ENCODE results near the gene ENTHD1.
A peak's percentile ranks its signal among the peaks of the same experiment; 100 is the strongest.

Gene ENTHD1

GRCh38 chr22:39925909-39926679, 32.5 kb upstream of the ENTHD1 start:
- peak; percentile 74 for DNase-seq
- H3K36me3 ChIP-seq (ENCODE audit: insufficient read depth, low read length): peaks cover 7% of the 10 kb centered on the region; the same call in 1 of the 2 replicates
- no peaks in the 10 kb centered on the region for H4K20me1 ChIP-seq (ENCODE audit: insufficient read depth, low read length)
- H3K27ac ChIP-seq (ENCODE audit: low read length): peak overlapping the region; percentile 91
- peak overlapping the region; percentile 77 for H3K9ac ChIP-seq (ENCODE audit: low read depth, low read length)
- peak; percentile 62 for ATAC-seq (ENCODE audit: insufficient read depth, low read depth)
- peaks cover 96% of the 10 kb centered on the region for H3K4me1 ChIP-seq (ENCODE audit: insufficient read depth, low read length)
- H3K4me2 ChIP-seq (ENCODE audit: insufficient read depth, low read length): peak overlapping the region; percentile 84
- no peaks in the 10 kb centered on the region for H3K27me3 ChIP-seq (ENCODE audit: insufficient read depth, low read length, poor library complexity)
- peak overlapping the region; percentile 37 to 69; a peak in 3 of 4 replicates for H3K4me3 ChIP-seq (ENCODE audit: low read depth in 1 of 2, low read length in 2 of 2)
- H3K79me2 ChIP-seq (ENCODE audit: insufficient read depth, low read length): peaks cover 96% of the 10 kb centered on the region
- no peaks in the 10 kb centered on the region for H3K9me3 ChIP-seq (ENCODE audit: insufficient read depth, low read length, severe bottlenecking)
- peak overlapping the region; percentile 49 for H2AFZ ChIP-seq (ENCODE audit: low read depth, low read length)
- no peak for TF ChIP-seq CTCF (IDR thresholded peaks at IDR 0.05; ENCODE audit: borderline replicate concordance, extremely low read depth, low read length, poor library complexity, severe bottlenecking)
- no peak for TF ChIP-seq EZH2 (IDR thresholded peaks at IDR 0.05; ENCODE audit: borderline replicate concordance, low read depth, low read length, severe bottlenecking)

- TF ChIP-seq EZH2 (IDR thresholded peaks at IDR 0.05; ENCODE audit: borderline replicate concordance, low read depth, low read length, severe bottlenecking) (no peak), CTCF (IDR thresholded peaks at IDR 0.05; ENCODE audit: borderline replicate concordance, extremely low read depth, low read length, poor library complexity, severe bottlenecking) (no peak)
Measured at GRCh38 chr22:39925273-39925672, 31.7 kb upstream of the ENTHD1 start.

GRCh38 chr22:39924286-39924685, 30.7 kb upstream of the ENTHD1 start:
- Histone ChIP-seq H3K36me3 (ENCODE audit: insufficient read depth, low read length) (0 out of 2 replicates have a peak, but pooled peaks cover 3% of the 10 kb centered on the region), H3K4me3 (ENCODE audit: low read depth in 1 of 2, low read length in 2 of 2) (no peak overlapping the region), H3K27me3 (ENCODE audit: insufficient read depth, low read length, poor library complexity) (no peaks in the 10 kb centered on the region), H3K9ac (ENCODE audit: low read depth, low read length) (no peak overlapping the region), H3K4me1 (ENCODE audit: insufficient read depth, low read length) (peaks cover 89% of the 10 kb centered on the region), H3K9me3 (ENCODE audit: insufficient read depth, low read length, severe bottlenecking) (no peaks in the 10 kb centered on the region), H2AFZ (ENCODE audit: low read depth, low read length) (no peak overlapping the region), H3K79me2 (ENCODE audit: insufficient read depth, low read length) (peaks cover 96% of the 10 kb centered on the region), H4K20me1 (ENCODE audit: insufficient read depth, low read length) (no peaks in the 10 kb centered on the region), H3K27ac (ENCODE audit: low read length) (peak overlapping the region; percentile 91; the same call in 1 of the 2 replicates), H3K4me2 (ENCODE audit: insufficient read depth, low read length) (0 out of 2 replicates have a peak overlapping the region, but pooled peaks have one; percentile 84)
- DNase-seq (no peak), ATAC-seq (ENCODE audit: insufficient read depth, low read depth) (no peak)
- TF ChIP-seq EZH2 (IDR thresholded peaks at IDR 0.05; ENCODE audit: borderline replicate concordance, low read depth, low read length, severe bottlenecking) (no peak), CTCF (IDR thresholded peaks at IDR 0.05; ENCODE audit: borderline replicate concordance, extremely low read depth, low read length, poor library complexity, severe bottlenecking) (no peak)

More at GRCh38 chr22:39925273-39925672, 31.7 kb upstream of the ENTHD1 start:
- Histone ChIP-seq H3K36me3 (ENCODE audit: insufficient read depth, low read length) (0 out of 2 replicates have a peak, but pooled peaks cover 2% of the 10 kb centered on the region), H3K27me3 (ENCODE audit: insufficient read depth, low read length, poor library complexity) (no peaks in the 10 kb centered on the region), H4K20me1 (ENCODE audit: insufficient read depth, low read length) (no peaks in the 10 kb centered on the region), H2AFZ (ENCODE audit: low read depth, low read length) (peak overlapping the region; percentile 49), H3K4me3 (ENCODE audit: low read depth in 1 of 2, low read length in 2 of 2) (peak overlapping the region in 1 of 2 experiments; percentile 69; a peak in 2 of 4 replicates), H3K4me1 (ENCODE audit: insufficient read depth, low read length) (peaks cover 96% of the 10 kb centered on the region), H3K79me2 (ENCODE audit: insufficient read depth, low read length) (peaks cover 96% of the 10 kb centered on the region), H3K4me2 (ENCODE audit: insufficient read depth, low read length) (peak overlapping the region; percentile 84), H3K9me3 (ENCODE audit: insufficient read depth, low read length, severe bottlenecking) (no peaks in the 10 kb centered on the region), H3K9ac (ENCODE audit: low read depth, low read length) (peak overlapping the region; percentile 77), H3K27ac (ENCODE audit: low read length) (peak overlapping the region; percentile 91)
- ATAC-seq (ENCODE audit: insufficient read depth, low read depth) (no peak), DNase-seq (no peak)
